ENCODE results near the gene SPEF2. TPM values are rescaled to one million over a fixed set of nuclear protein-coding genes. Genes with fewer than 3 reads are reported as not detected.

The SPEF2 gene
- total and polyA plus RNA-seq, 2 experiments from 2014 or later = 0.17 to 0.21 TPM

DNA sequence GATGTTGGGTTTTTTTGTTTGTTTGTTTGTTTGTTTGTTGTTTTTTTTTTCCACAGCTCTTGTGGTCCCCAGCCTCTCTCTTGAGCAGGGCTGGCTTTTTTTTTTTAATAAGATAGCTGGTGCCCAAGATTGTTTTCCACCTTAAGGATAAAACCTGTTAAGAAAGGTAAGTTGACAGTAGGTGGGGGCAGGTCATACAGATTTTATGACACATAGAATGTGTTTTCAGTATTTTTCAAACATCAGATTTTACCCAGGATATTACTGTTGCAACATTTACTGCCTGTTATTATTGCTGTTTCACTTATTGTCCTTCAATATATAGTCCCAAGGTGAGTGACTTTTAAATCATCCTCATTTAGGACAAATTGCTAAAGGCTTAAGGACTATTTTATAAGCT, 235.1 kb downstream of the SPEF2 start:
- Mint-ChIP-seq H3K4me3 (no peak overlapping the region), H3K9me3 (peaks cover 5% of the 10 kb centered on the region; the same call in 2 of the 3 replicates), H3K4me1 (peaks cover under 1% of the 10 kb centered on the region; the same call in 1 of the 3 replicates), H3K36me3 (ENCODE audit: low read depth) (0 out of 3 replicates have a peak, but pooled peaks cover under 1% of the 10 kb centered on the region), H3K27ac (no peak overlapping the region), H3K27me3 (ENCODE audit: insufficient read depth, low read depth, poor library complexity) (peaks cover 3% of the 10 kb centered on the region)
- no peak overlapping the region for H3K4me3 ChIP-seq
- no peaks in the 10 kb centered on the region for H3K27me3 ChIP-seq (ENCODE audit: insufficient read depth)
- H3K36me3 ChIP-seq (ENCODE audit: insufficient read depth) = no peaks in the 10 kb centered on the region
- H3K9me2 ChIP-seq (ENCODE audit: insufficient read depth) = no peaks in the 10 kb centered on the region
- no peaks in the 10 kb centered on the region for H3F3A ChIP-seq (replicated peaks; ENCODE audit: low read depth)
- TF ChIP-seq CREB1 (CRISPR knock-in tag; IDR thresholded peaks at IDR 0.05; ENCODE audit: low read depth) (no peak), STAT1 (IDR thresholded peaks at IDR 0.05; ENCODE audit: unreplicated experiment) (no peak), JUNB (IDR thresholded peaks at IDR 0.05; ENCODE audit: unreplicated experiment) (no peak), EZH2 (IDR thresholded peaks at IDR 0.05; ENCODE audit: low read depth, unreplicated experiment) (no peak), ZNF331 (CRISPR knock-in tag; IDR thresholded peaks at IDR 0.05; ENCODE audit: low read depth) (no peak), ZNF114 (CRISPR knock-in tag; IDR thresholded peaks at IDR 0.05) (no peak), ETS1 (IDR thresholded peaks at IDR 0.05) (no peak), EZH2phosphoT487 (IDR thresholded peaks at IDR 0.05; ENCODE audit: unreplicated experiment) (no peak), NANOG (IDR thresholded peaks at IDR 0.05; ENCODE audit: borderline replicate concordance) (no peak), ZNF462 (CRISPR knock-in tag; IDR thresholded peaks at IDR 0.05) (no peak), POLR2AphosphoS5 (IDR thresholded peaks at IDR 0.05; ENCODE audit: low read depth) (no peak)
- TF ChIP-seq, protein P1, sequence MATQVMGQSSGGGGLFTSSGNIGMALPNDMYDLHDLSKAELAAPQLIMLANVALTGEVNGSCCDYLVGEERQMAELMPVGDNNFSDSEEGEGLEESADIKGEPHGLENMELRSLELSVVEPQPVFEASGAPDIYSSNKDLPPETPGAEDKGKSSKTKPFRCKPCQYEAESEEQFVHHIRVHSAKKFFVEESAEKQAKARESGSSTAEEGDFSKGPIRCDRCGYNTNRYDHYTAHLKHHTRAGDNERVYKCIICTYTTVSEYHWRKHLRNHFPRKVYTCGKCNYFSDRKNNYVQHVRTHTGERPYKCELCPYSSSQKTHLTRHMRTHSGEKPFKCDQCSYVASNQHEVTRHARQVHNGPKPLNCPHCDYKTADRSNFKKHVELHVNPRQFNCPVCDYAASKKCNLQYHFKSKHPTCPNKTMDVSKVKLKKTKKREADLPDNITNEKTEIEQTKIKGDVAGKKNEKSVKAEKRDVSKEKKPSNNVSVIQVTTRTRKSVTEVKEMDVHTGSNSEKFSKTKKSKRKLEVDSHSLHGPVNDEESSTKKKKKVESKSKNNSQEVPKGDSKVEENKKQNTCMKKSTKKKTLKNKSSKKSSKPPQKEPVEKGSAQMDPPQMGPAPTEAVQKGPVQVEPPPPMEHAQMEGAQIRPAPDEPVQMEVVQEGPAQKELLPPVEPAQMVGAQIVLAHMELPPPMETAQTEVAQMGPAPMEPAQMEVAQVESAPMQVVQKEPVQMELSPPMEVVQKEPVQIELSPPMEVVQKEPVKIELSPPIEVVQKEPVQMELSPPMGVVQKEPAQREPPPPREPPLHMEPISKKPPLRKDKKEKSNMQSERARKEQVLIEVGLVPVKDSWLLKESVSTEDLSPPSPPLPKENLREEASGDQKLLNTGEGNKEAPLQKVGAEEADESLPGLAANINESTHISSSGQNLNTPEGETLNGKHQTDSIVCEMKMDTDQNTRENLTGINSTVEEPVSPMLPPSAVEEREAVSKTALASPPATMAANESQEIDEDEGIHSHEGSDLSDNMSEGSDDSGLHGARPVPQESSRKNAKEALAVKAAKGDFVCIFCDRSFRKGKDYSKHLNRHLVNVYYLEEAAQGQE (IDR thresholded peaks at IDR 0.05; ENCODE audit: unreplicated experiment) = no peak
- TF ChIP-seq, protein P2, sequence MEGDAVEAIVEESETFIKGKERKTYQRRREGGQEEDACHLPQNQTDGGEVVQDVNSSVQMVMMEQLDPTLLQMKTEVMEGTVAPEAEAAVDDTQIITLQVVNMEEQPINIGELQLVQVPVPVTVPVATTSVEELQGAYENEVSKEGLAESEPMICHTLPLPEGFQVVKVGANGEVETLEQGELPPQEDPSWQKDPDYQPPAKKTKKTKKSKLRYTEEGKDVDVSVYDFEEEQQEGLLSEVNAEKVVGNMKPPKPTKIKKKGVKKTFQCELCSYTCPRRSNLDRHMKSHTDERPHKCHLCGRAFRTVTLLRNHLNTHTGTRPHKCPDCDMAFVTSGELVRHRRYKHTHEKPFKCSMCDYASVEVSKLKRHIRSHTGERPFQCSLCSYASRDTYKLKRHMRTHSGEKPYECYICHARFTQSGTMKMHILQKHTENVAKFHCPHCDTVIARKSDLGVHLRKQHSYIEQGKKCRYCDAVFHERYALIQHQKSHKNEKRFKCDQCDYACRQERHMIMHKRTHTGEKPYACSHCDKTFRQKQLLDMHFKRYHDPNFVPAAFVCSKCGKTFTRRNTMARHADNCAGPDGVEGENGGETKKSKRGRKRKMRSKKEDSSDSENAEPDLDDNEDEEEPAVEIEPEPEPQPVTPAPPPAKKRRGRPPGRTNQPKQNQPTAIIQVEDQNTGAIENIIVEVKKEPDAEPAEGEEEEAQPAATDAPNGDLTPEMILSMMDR (conservative IDR thresholded peaks at IDR 0.05; ENCODE audit: low read depth in 2 of 2) = no peak
- H3K27ac ChIP-seq (ENCODE audit: low read depth) = no peak overlapping the region
- no peak overlapping the region; the same call in 1 of the 2 replicates for H2AFZ ChIP-seq
- no peaks in the 10 kb centered on the region for H3K79me2 ChIP-seq (replicated peaks; ENCODE audit: insufficient read depth)
- DNase-seq (ENCODE audit: low spot score) (no peak), ATAC-seq (no peak)
- H3K4me1 ChIP-seq (ENCODE audit: insufficient read depth) = peaks cover 7% of the 10 kb centered on the region; the same call in 1 of the 2 replicates
- H4K20me1 ChIP-seq (replicated peaks; ENCODE audit: insufficient read depth) = no peaks in the 10 kb centered on the region
- no peak overlapping the region for H3K4me2 ChIP-seq
